ENCODE data around the gene SUN2. TPM values are rescaled to one million over a fixed set of nuclear protein-coding genes. Genes with fewer than 3 reads are reported as not detected.

The SUN2 gene
- total RNA-seq, 1 experiment from 2014 or later: 45.1 TPM

DNA sequence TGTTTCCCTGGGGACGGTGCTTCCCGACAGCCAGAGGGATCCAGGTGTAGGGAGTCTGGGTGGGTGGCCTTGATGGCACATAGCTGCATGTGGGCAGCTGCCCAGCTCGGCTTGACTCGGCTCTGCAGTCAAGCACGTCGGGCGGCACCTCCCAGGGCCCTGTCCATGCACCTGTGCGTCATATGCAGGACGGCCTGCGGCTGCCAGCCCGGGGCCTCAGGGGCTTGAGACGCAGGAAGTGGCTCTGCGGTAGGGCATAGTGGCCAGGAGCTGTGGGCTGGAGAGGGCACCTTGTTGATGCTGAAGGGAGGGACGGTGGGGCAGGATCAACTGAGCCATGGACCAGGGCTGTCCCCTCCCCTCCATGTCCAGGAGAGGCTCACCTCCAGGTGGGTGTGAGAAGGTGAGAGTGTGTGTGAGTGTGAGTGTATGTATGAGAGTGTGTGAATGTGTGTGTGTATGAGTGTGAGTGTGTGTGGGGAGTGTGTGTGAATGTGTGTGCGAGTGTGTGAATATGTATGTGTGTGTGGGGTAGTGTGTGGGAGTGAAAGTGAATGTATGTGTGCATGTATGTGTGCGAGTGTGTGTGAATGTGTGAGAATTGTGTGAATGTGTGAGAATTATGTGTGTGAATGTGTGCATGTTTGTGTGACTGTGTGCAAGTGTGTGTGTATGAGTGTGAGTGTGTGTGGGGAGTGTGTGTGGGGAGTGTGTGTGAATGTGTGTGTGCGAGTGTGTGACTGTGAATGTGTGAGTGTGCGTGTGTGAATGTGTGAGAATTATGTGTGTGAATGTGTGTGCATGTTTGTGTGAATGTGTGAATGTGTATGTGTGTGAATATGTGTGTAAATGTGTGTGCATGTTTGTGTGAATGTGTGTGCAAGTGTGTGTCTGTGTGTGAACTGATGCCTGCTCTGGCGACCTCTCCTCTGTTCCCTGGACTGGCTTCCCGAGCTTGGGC lies 5.7 kb upstream of the SUN2 start:
- peaks cover 3% of the 10 kb centered on the region; the same call in 1 of the 2 replicates for H3K4me1 ChIP-seq (ENCODE audit: control insufficient read depth, insufficient read depth, low read length)
- DNase-seq (ENCODE audit: low read depth, low spot score) (no peak), ATAC-seq (peak; percentile 38; the same call in 1 of the 2 replicates)
- TF ChIP-seq, protein P1, sequence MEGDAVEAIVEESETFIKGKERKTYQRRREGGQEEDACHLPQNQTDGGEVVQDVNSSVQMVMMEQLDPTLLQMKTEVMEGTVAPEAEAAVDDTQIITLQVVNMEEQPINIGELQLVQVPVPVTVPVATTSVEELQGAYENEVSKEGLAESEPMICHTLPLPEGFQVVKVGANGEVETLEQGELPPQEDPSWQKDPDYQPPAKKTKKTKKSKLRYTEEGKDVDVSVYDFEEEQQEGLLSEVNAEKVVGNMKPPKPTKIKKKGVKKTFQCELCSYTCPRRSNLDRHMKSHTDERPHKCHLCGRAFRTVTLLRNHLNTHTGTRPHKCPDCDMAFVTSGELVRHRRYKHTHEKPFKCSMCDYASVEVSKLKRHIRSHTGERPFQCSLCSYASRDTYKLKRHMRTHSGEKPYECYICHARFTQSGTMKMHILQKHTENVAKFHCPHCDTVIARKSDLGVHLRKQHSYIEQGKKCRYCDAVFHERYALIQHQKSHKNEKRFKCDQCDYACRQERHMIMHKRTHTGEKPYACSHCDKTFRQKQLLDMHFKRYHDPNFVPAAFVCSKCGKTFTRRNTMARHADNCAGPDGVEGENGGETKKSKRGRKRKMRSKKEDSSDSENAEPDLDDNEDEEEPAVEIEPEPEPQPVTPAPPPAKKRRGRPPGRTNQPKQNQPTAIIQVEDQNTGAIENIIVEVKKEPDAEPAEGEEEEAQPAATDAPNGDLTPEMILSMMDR (IDR thresholded peaks at IDR 0.05): no peak
- no peak for TF ChIP-seq TCF7L2 (IDR thresholded peaks at IDR 0.05; ENCODE audit: low read depth, low read length)
- TF ChIP-seq SIN3A (IDR thresholded peaks at IDR 0.05; ENCODE audit: borderline replicate concordance, insufficient read depth, low read depth, low read length): no peak
- TF ChIP-seq, protein P2, sequence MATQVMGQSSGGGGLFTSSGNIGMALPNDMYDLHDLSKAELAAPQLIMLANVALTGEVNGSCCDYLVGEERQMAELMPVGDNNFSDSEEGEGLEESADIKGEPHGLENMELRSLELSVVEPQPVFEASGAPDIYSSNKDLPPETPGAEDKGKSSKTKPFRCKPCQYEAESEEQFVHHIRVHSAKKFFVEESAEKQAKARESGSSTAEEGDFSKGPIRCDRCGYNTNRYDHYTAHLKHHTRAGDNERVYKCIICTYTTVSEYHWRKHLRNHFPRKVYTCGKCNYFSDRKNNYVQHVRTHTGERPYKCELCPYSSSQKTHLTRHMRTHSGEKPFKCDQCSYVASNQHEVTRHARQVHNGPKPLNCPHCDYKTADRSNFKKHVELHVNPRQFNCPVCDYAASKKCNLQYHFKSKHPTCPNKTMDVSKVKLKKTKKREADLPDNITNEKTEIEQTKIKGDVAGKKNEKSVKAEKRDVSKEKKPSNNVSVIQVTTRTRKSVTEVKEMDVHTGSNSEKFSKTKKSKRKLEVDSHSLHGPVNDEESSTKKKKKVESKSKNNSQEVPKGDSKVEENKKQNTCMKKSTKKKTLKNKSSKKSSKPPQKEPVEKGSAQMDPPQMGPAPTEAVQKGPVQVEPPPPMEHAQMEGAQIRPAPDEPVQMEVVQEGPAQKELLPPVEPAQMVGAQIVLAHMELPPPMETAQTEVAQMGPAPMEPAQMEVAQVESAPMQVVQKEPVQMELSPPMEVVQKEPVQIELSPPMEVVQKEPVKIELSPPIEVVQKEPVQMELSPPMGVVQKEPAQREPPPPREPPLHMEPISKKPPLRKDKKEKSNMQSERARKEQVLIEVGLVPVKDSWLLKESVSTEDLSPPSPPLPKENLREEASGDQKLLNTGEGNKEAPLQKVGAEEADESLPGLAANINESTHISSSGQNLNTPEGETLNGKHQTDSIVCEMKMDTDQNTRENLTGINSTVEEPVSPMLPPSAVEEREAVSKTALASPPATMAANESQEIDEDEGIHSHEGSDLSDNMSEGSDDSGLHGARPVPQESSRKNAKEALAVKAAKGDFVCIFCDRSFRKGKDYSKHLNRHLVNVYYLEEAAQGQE (IDR thresholded peaks at IDR 0.05; ENCODE audit: insufficient read depth in 1 of 2, low read depth in 2 of 2, low read length in 1 of 2): no peak
- no peak for TF ChIP-seq POLR2AphosphoS5 (IDR thresholded peaks at IDR 0.05; ENCODE audit: low read depth, low read length)
- ChIA-PET CTCF (interaction anchor here (0.6 kb wide), 1 partner anchor 191 kb away, joined by 4 read pairs; no protein-coding TSS in a partner anchor), POLR2A (interaction anchor here (0.7 kb wide), 1 partner anchor 23 kb away, joined by 4 read pairs; no protein-coding TSS in a partner anchor)
- H3K27me3 ChIP-seq (ENCODE audit: control insufficient read depth, insufficient read depth, low read length): no peaks in the 10 kb centered on the region
- H3K27ac ChIP-seq (ENCODE audit: low read length): no peak overlapping the region
- intact Hi-C loops (cut with micrococcal nuclease; ENCODE audit: unreplicated experiment): no loop called here
- BruUV-seq (replicated peaks): no TSS peak
- H3K36me3 ChIP-seq (ENCODE audit: control insufficient read depth, insufficient read depth, low read length): no peaks in the 10 kb centered on the region
- H3K9me3 ChIP-seq (ENCODE audit: control insufficient read depth, insufficient read depth, low read depth, low read length): no peaks in the 10 kb centered on the region
- no peak overlapping the region for H3K4me3 ChIP-seq (ENCODE audit: low read depth in 2 of 2, low read length in 2 of 2)
- in situ Hi-C loops (cut with HindIII; ENCODE audit: low pct_unique_long_range_greater_than_20kb, low sequenced_read_pairs): no loop called here

DNA sequence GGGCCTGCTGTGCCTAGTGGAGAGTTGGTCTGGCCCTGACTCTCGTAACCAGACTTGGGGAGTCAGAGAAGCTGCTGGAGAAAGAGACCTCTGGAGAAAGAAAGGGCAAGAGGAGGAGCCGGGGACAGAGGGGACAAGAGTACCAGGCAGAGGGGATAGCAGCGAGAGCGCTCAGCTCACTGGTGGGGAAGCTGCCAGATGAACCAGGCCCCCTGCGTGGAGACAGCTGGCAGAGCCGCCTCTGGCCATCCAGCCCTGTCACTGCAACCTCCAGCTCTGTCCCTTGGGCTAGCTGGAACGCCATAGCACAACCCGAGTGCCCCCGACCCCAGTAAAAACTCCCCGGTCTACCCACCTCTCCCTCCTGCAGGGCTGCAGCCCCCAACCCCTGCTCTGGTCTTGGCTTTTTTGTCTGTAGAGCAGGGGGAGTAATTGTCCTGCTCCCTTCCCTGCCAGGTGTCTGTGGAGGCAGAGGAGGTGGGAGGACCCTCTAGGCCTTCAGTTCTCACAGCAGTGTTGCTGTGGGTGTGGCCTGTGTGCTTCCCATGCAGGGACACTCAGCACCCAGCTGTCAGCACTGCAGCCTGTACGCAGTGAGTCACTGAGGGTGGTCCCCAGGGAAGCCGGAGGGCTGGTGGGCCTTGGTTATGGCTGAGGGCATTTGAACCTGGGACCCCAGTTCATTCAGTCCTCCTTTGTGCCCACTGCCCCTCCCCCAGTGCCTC lies 4.8 kb upstream of the SUN2 start:
- Histone ChIP-seq H3K4me1 (ENCODE audit: control insufficient read depth, insufficient read depth, low read length) (peaks cover 3% of the 10 kb centered on the region; the same call in 1 of the 2 replicates), H3K27me3 (ENCODE audit: control insufficient read depth, insufficient read depth, low read length) (no peaks in the 10 kb centered on the region), H3K36me3 (ENCODE audit: control insufficient read depth, insufficient read depth, low read length) (no peaks in the 10 kb centered on the region), H3K4me3 (ENCODE audit: low read depth in 2 of 2, low read length in 2 of 2) (no peak overlapping the region), H3K9me3 (ENCODE audit: control insufficient read depth, insufficient read depth, low read depth, low read length) (no peaks in the 10 kb centered on the region), H3K27ac (ENCODE audit: low read length) (no peak overlapping the region)
- TF ChIP-seq SIN3A (IDR thresholded peaks at IDR 0.05; ENCODE audit: borderline replicate concordance, insufficient read depth, low read depth, low read length) (no peak), TCF7L2 (IDR thresholded peaks at IDR 0.05; ENCODE audit: low read depth, low read length) (no peak), POLR2AphosphoS5 (IDR thresholded peaks at IDR 0.05; ENCODE audit: low read depth, low read length) (no peak)
- TF ChIP-seq, protein P1 (IDR thresholded peaks at IDR 0.05): no peak
- TF ChIP-seq, protein P2 (IDR thresholded peaks at IDR 0.05; ENCODE audit: insufficient read depth in 1 of 2, low read depth in 2 of 2, low read length in 1 of 2): no peak
- intact Hi-C loops (cut with micrococcal nuclease; ENCODE audit: unreplicated experiment) (no loop called here), in situ Hi-C loops (cut with HindIII; ENCODE audit: low pct_unique_long_range_greater_than_20kb, low sequenced_read_pairs) (no loop called here)
- ATAC-seq: 0 out of 2 replicates have a peak, but pooled peaks have one; percentile 41
- ChIA-PET CTCF (no interaction called here), POLR2A (interaction anchor here (0.7 kb wide), 1 partner anchor 23 kb away, joined by 4 read pairs; no protein-coding TSS in a partner anchor)
- DNase-seq (ENCODE audit: low read depth, low spot score): no peak
- BruUV-seq (replicated peaks): no TSS peak
